ENCODE data around the gene LARP1. TPM values are rescaled to one million over a fixed set of nuclear protein-coding genes. Genes with fewer than 3 reads are reported as not detected.

Gene LARP1
- total RNA-seq, 3 donors from 2014 or later, result 64.0 to 123 (median 73.7) TPM

DNA sequence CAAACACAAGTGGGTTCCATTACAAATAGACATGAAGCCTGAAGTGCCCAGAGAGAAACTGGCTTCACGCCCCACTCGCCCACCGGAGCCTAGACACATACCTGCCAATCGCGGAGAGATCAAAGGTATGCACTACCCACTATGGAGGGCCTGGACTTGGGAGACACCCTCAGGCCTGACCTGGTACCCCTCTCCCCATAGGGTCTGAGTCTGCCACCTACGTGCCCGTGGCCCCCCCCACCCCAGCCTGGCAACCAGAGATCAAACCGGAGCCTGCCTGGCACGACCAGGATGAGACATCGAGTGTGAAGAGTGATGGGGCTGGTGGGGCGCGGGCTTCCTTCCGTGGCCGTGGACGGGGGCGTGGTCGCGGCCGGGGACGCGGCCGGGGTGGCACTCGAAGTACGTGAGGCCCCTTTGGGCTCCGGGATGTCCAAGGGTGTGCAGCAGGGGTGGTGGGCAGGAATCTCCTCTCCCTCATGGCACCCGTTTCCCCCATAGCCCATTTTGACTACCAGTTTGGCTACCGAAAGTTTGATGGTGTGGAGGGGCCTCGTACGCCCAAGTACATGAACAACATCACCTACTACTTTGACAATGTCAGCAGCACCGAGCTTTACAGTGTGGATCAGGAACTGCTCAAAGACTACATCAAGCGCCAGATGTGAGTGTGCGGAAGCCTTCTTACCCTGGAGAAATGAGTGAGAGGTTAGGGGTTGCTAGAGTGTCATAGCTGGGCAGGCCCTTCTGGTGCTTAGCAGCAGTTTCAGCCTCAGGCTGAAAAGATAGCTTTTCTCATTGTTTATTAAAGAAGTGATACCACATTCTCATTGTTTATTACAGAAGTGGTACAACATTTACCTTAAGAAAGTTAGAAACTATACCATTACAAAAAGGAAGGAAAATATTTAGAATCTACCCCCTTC is 38.7 kb downstream of the LARP1 start:
- Histone ChIP-seq H3K9me3 (no peaks in the 10 kb centered on the region), H3K27ac (peak overlapping the region in 1 of 2 donors; percentile 12), H3K4me3 (no peak overlapping the region), H3K27me3 (no peaks in the 10 kb centered on the region), H3K4me1 (no peaks in the 10 kb centered on the region), H3K36me3 (no peaks in the 10 kb centered on the region)
- intact Hi-C loops (cut with DNase I; ENCODE audit: low total_unique reads), result no loop called here
- TF ChIP-seq POLR2A (IDR thresholded peaks at IDR 0.05) (no peak), POLR2AphosphoS5 (IDR thresholded peaks at IDR 0.05) (no peak)
- TF ChIP-seq, protein P1, sequence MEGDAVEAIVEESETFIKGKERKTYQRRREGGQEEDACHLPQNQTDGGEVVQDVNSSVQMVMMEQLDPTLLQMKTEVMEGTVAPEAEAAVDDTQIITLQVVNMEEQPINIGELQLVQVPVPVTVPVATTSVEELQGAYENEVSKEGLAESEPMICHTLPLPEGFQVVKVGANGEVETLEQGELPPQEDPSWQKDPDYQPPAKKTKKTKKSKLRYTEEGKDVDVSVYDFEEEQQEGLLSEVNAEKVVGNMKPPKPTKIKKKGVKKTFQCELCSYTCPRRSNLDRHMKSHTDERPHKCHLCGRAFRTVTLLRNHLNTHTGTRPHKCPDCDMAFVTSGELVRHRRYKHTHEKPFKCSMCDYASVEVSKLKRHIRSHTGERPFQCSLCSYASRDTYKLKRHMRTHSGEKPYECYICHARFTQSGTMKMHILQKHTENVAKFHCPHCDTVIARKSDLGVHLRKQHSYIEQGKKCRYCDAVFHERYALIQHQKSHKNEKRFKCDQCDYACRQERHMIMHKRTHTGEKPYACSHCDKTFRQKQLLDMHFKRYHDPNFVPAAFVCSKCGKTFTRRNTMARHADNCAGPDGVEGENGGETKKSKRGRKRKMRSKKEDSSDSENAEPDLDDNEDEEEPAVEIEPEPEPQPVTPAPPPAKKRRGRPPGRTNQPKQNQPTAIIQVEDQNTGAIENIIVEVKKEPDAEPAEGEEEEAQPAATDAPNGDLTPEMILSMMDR (IDR thresholded peaks at IDR 0.05), result no peak
- no peak for DNase-seq (ENCODE audit: low spot score in 2 of 2)

DNA sequence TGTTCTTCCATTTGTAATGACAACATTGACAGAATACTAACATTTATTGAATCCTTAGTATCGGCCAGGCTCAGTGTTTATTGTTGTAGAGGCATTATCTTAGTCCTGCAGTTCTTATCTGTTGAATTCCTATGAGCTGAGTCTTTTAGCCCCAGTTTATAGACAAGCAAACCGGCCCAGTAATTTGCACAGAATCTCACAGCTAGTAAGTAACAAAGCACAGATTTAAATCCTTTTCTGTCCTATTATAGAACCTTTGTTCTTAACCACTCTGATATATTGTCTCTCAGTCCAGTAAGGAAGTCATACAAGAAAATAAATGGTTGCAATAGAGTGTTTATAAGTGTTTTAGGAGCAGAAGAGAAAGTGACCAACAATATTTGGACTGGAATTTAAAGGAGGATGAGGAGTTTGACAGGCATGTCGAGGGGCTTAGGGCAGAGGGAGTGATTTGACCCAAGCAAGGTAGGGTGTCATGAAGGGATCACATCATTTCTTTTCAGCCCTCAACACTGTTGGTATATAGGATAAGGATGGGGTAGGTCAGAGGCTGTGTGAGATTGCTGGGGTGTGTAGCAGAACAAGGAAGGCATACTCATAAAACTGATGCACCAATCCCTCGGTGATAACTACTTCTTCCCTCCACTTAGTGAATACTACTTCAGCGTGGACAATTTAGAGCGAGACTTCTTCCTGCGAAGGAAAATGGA is 39.5 kb downstream of the LARP1 start:
- H3K27ac ChIP-seq, result peak overlapping the region; percentile 21 to 57
- no peak overlapping the region for H3K4me3 ChIP-seq
- H3K4me1 ChIP-seq, result no peaks in the 10 kb centered on the region
- intact Hi-C loops (cut with DNase I; ENCODE audit: low total_unique reads), result no loop called here
- no peak for DNase-seq (ENCODE audit: low spot score in 2 of 2)
- no peaks in the 10 kb centered on the region for H3K36me3 ChIP-seq
- TF ChIP-seq POLR2AphosphoS5 (IDR thresholded peaks at IDR 0.05), result no peak
- TF ChIP-seq, protein P1 (IDR thresholded peaks at IDR 0.05), result no peak
- TF ChIP-seq POLR2A (IDR thresholded peaks at IDR 0.05), result no peak
- no peaks in the 10 kb centered on the region for H3K27me3 ChIP-seq
- H3K9me3 ChIP-seq, result no peaks in the 10 kb centered on the region

DNA sequence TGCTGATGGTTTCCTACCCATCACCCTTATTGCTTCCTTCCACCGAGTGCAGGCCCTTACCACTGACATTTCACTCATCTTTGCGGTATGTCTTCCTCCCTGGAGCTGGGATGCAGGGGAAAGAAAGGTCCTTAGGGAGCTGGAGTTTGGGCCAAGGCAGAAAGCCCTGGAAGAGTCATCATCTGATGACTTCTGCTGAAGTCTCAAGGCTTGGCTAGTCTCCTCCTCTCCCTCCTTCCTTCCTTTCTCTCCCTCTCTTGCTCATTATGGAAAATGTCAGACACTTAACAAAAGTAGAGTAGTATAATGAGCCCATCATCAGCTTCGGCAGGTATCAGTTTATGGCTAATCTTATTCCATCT is 40.0 kb downstream of the LARP1 start:
- TF ChIP-seq POLR2AphosphoS5 (IDR thresholded peaks at IDR 0.05) (no peak), POLR2A (IDR thresholded peaks at IDR 0.05) (no peak)
- TF ChIP-seq, protein P1 (IDR thresholded peaks at IDR 0.05), result no peak
- peak overlapping the region in 1 of 2 donors; percentile 57 for H3K27ac ChIP-seq
- DNase-seq (ENCODE audit: low spot score in 2 of 2), result no peak
- no peaks in the 10 kb centered on the region for H3K4me1 ChIP-seq
- H3K36me3 ChIP-seq, result no peaks in the 10 kb centered on the region
- intact Hi-C loops (cut with DNase I; ENCODE audit: low total_unique reads), result no loop called here
- no peaks in the 10 kb centered on the region for H3K27me3 ChIP-seq
- no peak overlapping the region for H3K4me3 ChIP-seq
- H3K9me3 ChIP-seq, result no peaks in the 10 kb centered on the region

DNA sequence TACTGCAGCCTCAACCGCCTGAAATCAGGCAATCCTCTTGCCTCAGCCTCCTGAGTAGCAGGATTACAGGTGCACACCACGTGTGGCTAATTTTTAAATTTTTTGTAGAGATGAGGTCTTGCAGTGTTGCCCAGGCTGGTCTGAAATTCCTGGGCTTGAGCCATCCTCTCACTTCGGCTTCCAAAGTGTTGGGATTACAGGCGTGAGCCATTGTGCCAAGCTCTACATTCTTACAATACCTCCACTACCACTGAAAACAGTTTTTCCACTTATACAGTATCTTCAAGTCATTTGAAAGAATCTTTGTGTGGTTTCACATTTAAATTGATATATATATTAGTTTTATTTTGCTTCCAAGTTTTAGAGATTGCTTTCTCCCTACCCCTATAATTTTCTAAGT is 42.6 kb downstream of the LARP1 start:
- intact Hi-C loops (cut with DNase I; ENCODE audit: low total_unique reads), result no loop called here
- peaks cover 12% of the 10 kb centered on the region for H3K36me3 ChIP-seq

More for the DNA sequence above, 42.6 kb downstream of the LARP1 start:
- TF ChIP-seq POLR2AphosphoS5 (IDR thresholded peaks at IDR 0.05) (no peak), POLR2A (IDR thresholded peaks at IDR 0.05) (no peak)
- TF ChIP-seq, protein P1 (IDR thresholded peaks at IDR 0.05), result no peak
- Histone ChIP-seq H3K27ac (no peak overlapping the region), H3K4me1 (no peaks in the 10 kb centered on the region), H3K27me3 (no peaks in the 10 kb centered on the region), H3K9me3 (no peaks in the 10 kb centered on the region), H3K4me3 (no peak overlapping the region)
- no peak for DNase-seq (ENCODE audit: low spot score in 2 of 2)
